Transverse colon (tissue), 4 donors: Measurements from ENCODE around the gene LRRC4C. TPM values are rescaled to one million over a fixed set of nuclear protein-coding genes. Genes with fewer than 3 reads are reported as not detected.

Experiments used
- DNase-seq: peaks from one replicate; pipeline ENCODE4 v3.0.0-alpha.2; 2019
- H3K27ac ChIP-seq, 4 donors: fragments of 200-600 bp; sonication (generic); 2 replicates each; pipeline ENCODE4 v1.5.1; 2016 to 2018; ENCODE audit warnings: inconsistent platforms in 4 of 4
- H3K27me3 ChIP-seq: fragments of 200-600 bp; sonication (generic); 2 replicates; pipeline ENCODE4 v1.5.1; 2017; ENCODE audit warnings: inconsistent platforms
- H3K36me3 ChIP-seq, 4 donors: fragments of 200-600 bp; sonication (generic); 2 replicates each; pipeline ENCODE4 v1.5.1; 2017 to 2019; ENCODE audit warnings: inconsistent platforms in 4 of 4
- H3K4me1 ChIP-seq, 4 donors: fragments of 200-600 bp; sonication (generic); 2 replicates each; pipeline ENCODE4 v1.5.1; 2017 to 2020; ENCODE audit warnings: inconsistent platforms in 4 of 4
- H3K4me3 ChIP-seq, 4 donors: fragments of 200-600 bp; sonication (generic); 1 replicate in 1 of 4; 2 replicates in 3 of 4; pipeline versions ENCODE4 v1.5.1 to v1.6.1; 2017 to 2019; ENCODE audit warnings: inconsistent platforms in 4 of 4
- H3K9me3 ChIP-seq, 2 donors: fragments of 200-600 bp; sonication (generic); 2 replicates each; pipeline ENCODE4 v1.5.1; 2017 to 2019; ENCODE audit warnings: inconsistent platforms in 2 of 2
- CTCF ChIP-seq, 5 experiments: fragments of 200-600 bp in 3 of 5; fragments of 450-650 bp in 2 of 5; sonication (generic) in 3 of 5; IDR thresholded peaks; 1 replicate in 2 of 5; 2 replicates in 3 of 5; pipeline ENCODE4 v1.5.1; 2016 to 2017; ENCODE audit warnings: antibody characterized with exemption in 5 of 5, inconsistent platforms in 3 of 5, mild to moderate bottlenecking in 2 of 5, moderate library complexity in 1 of 5
- EP300 ChIP-seq: sonication (generic); formaldehyde crosslinking; IDR thresholded peaks from one replicate; pipeline ENCODE4 v1.6.1; 2017; ENCODE audit warnings: antibody characterized with exemption, low read depth
- POLR2A ChIP-seq: fragments of 450-650 bp; IDR thresholded peaks from one replicate; pipeline ENCODE4 v1.6.1; 2016; ENCODE audit warnings: antibody characterized with exemption, mild to moderate bottlenecking, moderate library complexity
- POLR2AphosphoS5 ChIP-seq, 3 donors: sonication (generic); formaldehyde crosslinking; IDR thresholded peaks; one replicate each; pipeline ENCODE4 v1.6.1; 2016; ENCODE audit warnings: antibody characterized with exemption in 3 of 3
- WGBS, 2 donors: methylation state at CpG; one replicate each; pipeline ENCODE4 v1.1.5; 2018; ENCODE audit warnings: low coverage in 1 of 2; 5-methylcytosine and 5-hydroxymethylcytosine counted together
- in situ Hi-C, 4 donors: fragments of 200-750 bp; cut with MboI; loops; one replicate each; pipeline versions ENCODE4 v1.15.0 to v1.15.1; 2017; ENCODE audit warnings: low sequenced_read_pairs in 3 of 4, low pct_ligation_motif_present in 1 of 4, low pct_unique_long_range_greater_than_20kb in 1 of 4
- intact Hi-C: fragments of 100-400 bp; cut with DNase I; formaldehyde crosslinking; loops from one replicate; pipeline ENCODE4 v1.15.1; 2023; ENCODE audit warnings: low total_unique reads
- total RNA-seq, 4 donors: library from RNA; depleted of rRNA; stranded (reverse); fragments of >200 nt; gene quantifications; one replicate each; pipeline ENCODE4 v1.1.0, GENCODE V29; 2016

LRRC4C gene
- total RNA-seq, 4 donors from 2014 or later: 0.55 to 1.9 (median 0.64) TPM; not detected in 1

- in situ Hi-C loops (no loop called here), intact Hi-C loops (no loop called here)
- no peaks in the 10 kb centered on the region for H3K4me1 ChIP-seq
- no peaks in the 10 kb centered on the region for H3K9me3 ChIP-seq
- TF ChIP-seq POLR2AphosphoS5 (IDR thresholded peaks at IDR 0.05) (no peak), EP300 (no peak), CTCF (IDR thresholded peaks at IDR 0.05) (no peak), POLR2A (no peak)
- DNase-seq: no peak
- H3K27me3 ChIP-seq: no peaks in the 10 kb centered on the region
- H3K27ac ChIP-seq: no peak overlapping the region
- WGBS, 2 donors: 67 to 72% methylated on average over 3 of the region's 3 CpGs
- no peaks in the 10 kb centered on the region for H3K36me3 ChIP-seq
- H3K4me3 ChIP-seq: no peak overlapping the region
Measured at GRCh38 chr11:40827116-40827515, 632.3 kb downstream of the LRRC4C start.

- no peak overlapping the region for H3K27ac ChIP-seq
- H3K9me3 ChIP-seq: no peaks in the 10 kb centered on the region
- no peaks in the 10 kb centered on the region for H3K4me1 ChIP-seq
- no peak overlapping the region for H3K4me3 ChIP-seq
- in situ Hi-C loops: no loop called here
- H3K27me3 ChIP-seq: no peaks in the 10 kb centered on the region
- no peak for DNase-seq
- TF ChIP-seq POLR2AphosphoS5 (IDR thresholded peaks at IDR 0.05): no peak
- TF ChIP-seq EP300: no peak
- no peak for TF ChIP-seq POLR2A
- TF ChIP-seq CTCF (IDR thresholded peaks at IDR 0.05): no peak
- intact Hi-C loops: no loop called here
- H3K36me3 ChIP-seq: no peaks in the 10 kb centered on the region
- 87 to 90% methylated on average over 2 of the region's 2 CpGs for WGBS, 2 donors
Measured at GRCh38 chr11:40826601-40827000, 632.9 kb downstream of the LRRC4C start.

GRCh38 chr11:40825201-40825834 is 634.1 kb downstream of the LRRC4C start:
- Histone ChIP-seq H3K4me1 (no peaks in the 10 kb centered on the region), H3K36me3 (no peaks in the 10 kb centered on the region), H3K27me3 (no peaks in the 10 kb centered on the region), H3K9me3 (peaks cover 0 to 7% of the 10 kb centered on the region in 2 donors), H3K4me3 (no peak overlapping the region), H3K27ac (no peak overlapping the region)
- 78 to 80% methylated on average over 7 of the region's 7 CpGs for WGBS, 2 donors
- intact Hi-C loops (no loop called here), in situ Hi-C loops (no loop called here)
- TF ChIP-seq POLR2A: no peak
- TF ChIP-seq CTCF (IDR thresholded peaks at IDR 0.05): no peak
- TF ChIP-seq POLR2AphosphoS5 (IDR thresholded peaks at IDR 0.05): no peak
- DNase-seq: no peak

- Histone ChIP-seq H3K27me3 (no peaks in the 10 kb centered on the region), H3K4me3 (no peak overlapping the region), H3K4me1 (no peaks in the 10 kb centered on the region), H3K27ac (no peak overlapping the region), H3K36me3 (no peaks in the 10 kb centered on the region), H3K9me3 (peaks cover 0 to 9% of the 10 kb centered on the region in 2 donors)
- in situ Hi-C loops: no loop called here
- intact Hi-C loops: no loop called here
- TF ChIP-seq POLR2A: no peak
- no peak for TF ChIP-seq POLR2AphosphoS5 (IDR thresholded peaks at IDR 0.05)
- no peak for TF ChIP-seq CTCF (IDR thresholded peaks at IDR 0.05)
- no peak for TF ChIP-seq EP300
- no peak for DNase-seq
- 33 to 72% methylated on average over 1 of the region's 1 CpG for WGBS, 2 donors
Measured at GRCh38 chr11:40819230-40819629, 640.2 kb downstream of the LRRC4C start.
